ENCODE data around the gene LMAN2L. TPM values are rescaled to one million over a fixed set of nuclear protein-coding genes. Genes with fewer than 3 reads are reported as not detected.

The LMAN2L gene
- total RNA-seq, 4 donors from 2014 or later, result 10.2 to 21.2 (median 16.8) TPM

GRCh38 chr2:96767135-96767871, 27.4 kb upstream of the LMAN2L start:
- Histone ChIP-seq H3K36me3 (peaks cover 0 to 13% (median 0%) of the 10 kb centered on the region in 3 donors), H3K27ac (peak overlapping the region in 1 of 4 donors; percentile 50), H3K4me3 (no peak overlapping the region), H3K27me3 (no peaks in the 10 kb centered on the region), H3K9me3 (no peaks in the 10 kb centered on the region), H3K4me1 (peaks cover 0 to 56% (median 31%) of the 10 kb centered on the region in 4 donors)
- DNase-seq (ENCODE audit: low spot score in 2 of 2), result no peak
- 89 to 93% methylated on average over 9 of the region's 9 CpGs for WGBS, 2 donors
- TF ChIP-seq EP300 (IDR thresholded peaks at IDR 0.05) (no peak), CTCF (IDR thresholded peaks at IDR 0.05) (no peak), POLR2A (IDR thresholded peaks at IDR 0.05) (no peak)

- H3K9me3 ChIP-seq, result no peaks in the 10 kb centered on the region
- TF ChIP-seq CTCF (IDR thresholded peaks at IDR 0.05) (no peak), POLR2A (IDR thresholded peaks at IDR 0.05) (no peak), EP300 (IDR thresholded peaks at IDR 0.05) (no peak)
- H3K4me3 ChIP-seq, result peak overlapping the region in 3 of 4 donors; percentile 49 to 82 (median 69)
- DNase-seq (ENCODE audit: low spot score in 2 of 2), result no peak
- peak overlapping the region in 3 of 4 donors; percentile 66 to 95 (median 80) for H3K27ac ChIP-seq
- peaks cover 0 to 71% (median 48%) of the 10 kb centered on the region in 4 donors for H3K4me1 ChIP-seq
- H3K27me3 ChIP-seq, result no peaks in the 10 kb centered on the region
- H3K36me3 ChIP-seq, result peaks cover 0 to 7% (median 0%) of the 10 kb centered on the region in 3 donors
- WGBS, 2 donors, result 24 to 44% methylated on average over 7 to 8 of the region's 8 CpGs
Observed at GRCh38 chr2:96764253-96764637, 24.4 kb upstream of the LMAN2L start.

GRCh38 chr2:96763511-96764252, 23.8 kb upstream of the LMAN2L start:
- DNase-seq (ENCODE audit: low spot score in 2 of 2), result no peak
- Histone ChIP-seq H3K4me3 (peak overlapping the region; percentile 13 to 82 (median 59)), H3K4me1 (peaks cover 0 to 73% (median 48%) of the 10 kb centered on the region in 4 donors), H3K9me3 (no peaks in the 10 kb centered on the region), H3K27ac (peak overlapping the region in 3 of 4 donors; percentile 66 to 95 (median 80)), H3K36me3 (peaks cover 0 to 7% (median 0%) of the 10 kb centered on the region in 3 donors), H3K27me3 (no peaks in the 10 kb centered on the region)
- 20 to 24% methylated on average over 4 to 7 of the region's 7 CpGs for WGBS, 2 donors
- TF ChIP-seq EP300 (IDR thresholded peaks at IDR 0.05) (no peak), CTCF (IDR thresholded peaks at IDR 0.05) (peak; percentile 24 to 40 (median 36))

- Histone ChIP-seq H3K9me3 (no peaks in the 10 kb centered on the region), H3K27me3 (no peaks in the 10 kb centered on the region), H3K36me3 (peaks cover 0 to 7% (median 0%) of the 10 kb centered on the region in 3 donors), H3K4me1 (peaks cover 0 to 73% (median 48%) of the 10 kb centered on the region in 4 donors), H3K4me3 (peak overlapping the region; percentile 13 to 82 (median 59)), H3K27ac (peak overlapping the region in 3 of 4 donors; percentile 66 to 95 (median 80))
- no peak for TF ChIP-seq POLR2A (IDR thresholded peaks at IDR 0.05)
- no peak for TF ChIP-seq CTCF (IDR thresholded peaks at IDR 0.05)
- no peak for TF ChIP-seq EP300 (IDR thresholded peaks at IDR 0.05)
- WGBS, 2 donors, result 20 to 22% methylated on average over 15 of the region's 15 CpGs
- DNase-seq (ENCODE audit: low spot score in 2 of 2), result no peak
Observed at GRCh38 chr2:96762529-96763311, 22.9 kb upstream of the LMAN2L start.
